Tongue (tissue), 2 donors: ENCODE measurements around the gene KRTAP12-2. TPM values are rescaled to one million over a fixed set of nuclear protein-coding genes. Genes with fewer than 3 reads are reported as not detected.
"Not testable (repeated sequence)": the region's sequence is repeated elsewhere in the genome, so short reads cannot be mapped to it uniquely, and the experiment has no call there.

ENCODE experiments used
- DNase-seq: peaks from one replicate; pipeline ENCODE4 v3.0.0-alpha.2; 2015
- total RNA-seq: library from RNA; depleted of rRNA; stranded (reverse); fragments of >200 nt; gene quantifications from one replicate; pipeline ENCODE4 v1.2.3, GENCODE V29; 2014

The KRTAP12-2 gene
- total RNA-seq, 1 donor from 2014 or later: not detected

DNA sequence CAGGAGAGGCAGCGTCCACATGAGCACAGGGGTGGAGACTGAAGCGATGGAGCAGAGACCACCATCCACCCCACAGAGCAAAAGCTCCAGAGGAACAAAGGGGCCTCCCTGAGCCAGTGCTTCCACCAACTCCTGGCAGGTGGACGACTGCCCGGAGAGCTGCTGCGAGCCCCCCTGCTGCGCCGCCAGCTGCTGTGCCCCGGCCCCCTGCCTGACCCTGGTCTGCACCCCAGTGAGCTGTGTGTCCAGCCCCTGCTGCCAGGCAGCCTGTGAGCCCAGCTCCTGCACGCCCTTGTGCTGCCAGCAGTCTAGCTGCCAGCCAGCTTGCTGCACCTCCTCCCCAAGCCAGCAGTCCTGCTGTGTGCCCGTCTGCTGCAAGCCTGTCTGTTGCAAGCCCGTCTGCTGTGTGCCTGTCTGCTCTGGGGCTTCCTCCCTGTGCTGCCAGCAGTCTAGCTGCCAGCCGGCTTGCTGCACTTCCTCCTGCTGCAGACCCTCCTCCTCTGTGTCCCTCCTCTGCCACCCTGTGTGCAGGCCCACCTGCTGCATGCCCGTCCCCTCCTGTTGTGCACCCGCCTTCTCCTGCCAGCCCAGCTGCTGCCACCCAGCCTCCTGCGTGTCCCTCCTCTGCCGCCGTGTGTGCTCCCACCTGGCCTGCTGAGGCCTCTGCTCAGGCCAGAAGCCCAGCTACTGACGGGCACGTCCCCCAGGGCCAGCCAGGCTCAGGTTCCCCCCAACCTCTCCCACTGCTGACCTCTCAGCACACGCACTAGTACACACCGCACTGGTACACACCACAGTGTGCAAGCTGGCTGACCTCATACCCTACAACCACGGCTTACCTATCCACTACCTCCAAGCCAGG is 35.6 kb upstream of the KRTAP12-2 start:
- no peak for DNase-seq

- DNase-seq: no peak
Measured at GRCh38 chr21:44701541-44701940, 34.8 kb upstream of the KRTAP12-2 start.

DNA sequence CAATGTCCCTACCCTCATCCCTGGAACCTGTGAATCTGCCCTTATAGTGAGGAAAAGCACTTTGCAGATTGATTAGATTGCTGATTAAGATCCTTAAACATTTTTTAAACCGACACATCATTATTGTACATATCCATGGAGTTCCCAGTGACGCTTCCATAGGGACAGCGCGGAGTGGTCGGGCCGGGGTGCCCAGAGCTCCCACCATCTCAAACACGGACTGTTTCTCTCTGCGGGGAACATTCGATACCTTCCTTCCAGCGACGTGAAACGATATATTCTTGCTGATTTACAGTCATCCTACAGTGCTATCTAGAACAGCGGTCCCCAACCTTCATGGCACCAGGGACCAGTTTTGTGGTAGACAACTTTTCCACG is 34.3 kb upstream of the KRTAP12-2 start:
- no peak for DNase-seq

DNA sequence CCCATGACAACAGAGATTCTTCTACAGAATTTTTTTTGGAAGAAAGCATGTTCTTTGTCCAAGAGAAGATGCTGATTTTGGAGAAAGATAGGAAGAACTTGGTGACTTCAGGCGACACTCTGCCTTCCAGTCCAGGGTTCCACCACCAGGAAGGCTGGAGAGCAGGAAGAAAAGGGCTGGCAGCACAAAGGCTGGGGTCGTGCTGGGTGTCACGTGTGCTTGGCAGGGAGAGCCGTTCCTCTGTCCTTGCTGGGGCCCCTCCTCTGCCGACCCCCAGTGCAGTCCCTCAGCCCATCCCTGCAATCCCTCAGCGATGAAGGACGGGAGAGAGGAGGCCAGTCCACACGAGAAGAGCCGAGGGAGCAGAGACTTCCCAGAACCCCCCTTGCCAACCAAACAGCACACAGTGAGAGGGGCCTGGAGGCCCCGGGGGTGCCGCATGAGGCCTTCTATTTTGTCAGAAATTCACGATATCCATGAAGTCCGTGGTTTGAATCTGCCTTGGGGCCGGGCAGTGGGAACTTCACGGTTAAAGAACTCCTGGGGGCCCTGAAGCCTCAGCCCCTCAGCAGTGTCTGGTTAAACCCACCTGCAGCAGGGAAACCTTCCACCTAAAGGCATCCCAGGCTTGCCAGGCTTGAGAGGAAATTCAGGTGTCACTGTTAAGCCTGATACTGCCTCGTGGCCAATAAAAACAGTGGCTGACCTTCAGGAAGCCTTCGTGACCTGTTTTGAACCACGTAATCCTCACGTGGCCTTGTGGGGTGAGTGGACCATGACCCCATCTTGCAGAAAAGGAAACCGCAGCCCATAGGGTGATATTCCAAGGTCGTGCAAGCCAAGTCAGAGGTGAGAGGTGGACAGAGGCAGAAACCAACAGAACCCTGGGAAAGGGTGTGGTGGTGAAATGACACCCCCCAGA is 33.6 kb upstream of the KRTAP12-2 start:
- no peak for DNase-seq

DNA sequence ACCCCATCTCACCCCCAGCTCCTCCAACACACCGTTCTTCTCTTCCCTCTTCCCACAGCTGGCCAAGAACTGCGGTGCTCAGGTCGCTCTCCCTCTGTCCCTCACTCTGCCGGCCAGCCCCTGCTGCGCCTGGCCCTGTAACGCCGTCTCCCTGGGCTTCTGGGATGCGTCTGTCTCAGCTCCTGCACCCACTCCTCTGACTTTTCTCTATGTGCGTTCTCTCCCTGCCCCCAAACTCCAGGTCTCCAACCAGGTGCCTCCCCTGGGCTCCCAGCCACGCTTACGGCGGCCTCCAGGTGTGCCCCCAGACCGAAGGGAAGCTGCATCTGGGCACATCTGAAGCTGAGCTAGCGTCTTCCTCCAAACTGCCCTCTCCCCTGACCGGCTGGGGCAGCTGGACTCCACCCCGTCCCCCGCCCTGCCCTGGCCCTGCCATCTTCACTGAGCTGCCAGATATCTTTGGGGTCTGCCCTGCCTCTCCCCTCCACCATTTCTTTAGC is 32.8 kb upstream of the KRTAP12-2 start:
- no peak for DNase-seq

DNA sequence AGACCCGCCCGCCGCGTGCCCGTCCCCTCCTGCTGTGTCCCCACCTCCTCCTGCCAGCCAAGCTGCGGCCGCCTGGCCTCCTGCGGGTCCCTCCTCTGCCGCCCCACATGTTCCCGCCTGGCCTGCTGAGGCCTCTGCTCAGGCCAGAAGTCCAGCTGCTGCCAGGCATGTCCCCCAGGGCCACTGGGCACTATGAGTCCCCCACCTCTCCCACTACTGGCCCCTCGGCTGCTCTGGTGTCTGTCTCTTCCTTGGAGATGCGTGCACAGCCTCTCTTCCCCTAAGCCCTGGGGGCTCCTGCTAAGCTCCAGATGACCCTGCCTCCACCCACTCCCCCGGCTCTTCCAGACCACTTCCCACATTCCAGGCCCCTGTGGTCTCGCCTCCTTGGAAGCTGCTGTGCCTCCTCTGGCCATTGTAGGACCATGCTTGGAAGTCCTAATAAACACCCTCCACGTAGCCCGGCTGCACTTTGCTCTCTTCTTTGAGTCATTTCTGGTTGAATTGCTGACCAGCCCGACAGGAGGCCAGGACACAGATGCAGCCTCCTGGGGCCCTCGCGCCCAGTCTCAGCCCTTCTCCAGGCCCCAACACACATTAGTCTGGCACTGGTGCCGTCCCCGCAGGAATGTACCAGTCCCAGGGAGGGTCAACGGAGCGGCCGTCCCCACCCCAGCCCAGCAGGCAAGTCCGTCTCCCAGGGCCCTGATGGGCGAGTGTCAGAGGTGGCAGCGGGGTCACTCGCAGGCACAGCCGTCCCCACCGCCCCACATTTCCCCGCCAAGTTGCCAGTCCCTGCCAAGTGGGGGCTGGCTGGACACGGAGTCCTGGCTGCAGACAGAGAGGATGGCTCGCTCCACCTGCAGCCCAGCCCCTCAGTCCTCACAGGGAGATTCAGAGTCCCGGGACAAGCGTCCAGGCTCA is 31.3 kb upstream of the KRTAP12-2 start:
- no peak for DNase-seq

- DNase-seq: not testable (repeated sequence)
Measured at GRCh38 chr21:44697172-44697810, 30.6 kb upstream of the KRTAP12-2 start, which contains the start of gene KRTAP10-12. Gene KRTAP10-12, plus strand, starts transcription at chr21:44697172. Its CDS starts 30 bp downstream, at chr21:44697202.

GRCh38 chr21:44696572-44696971 is 29.8 kb upstream of the KRTAP12-2 start:
- no peak for DNase-seq

DNA sequence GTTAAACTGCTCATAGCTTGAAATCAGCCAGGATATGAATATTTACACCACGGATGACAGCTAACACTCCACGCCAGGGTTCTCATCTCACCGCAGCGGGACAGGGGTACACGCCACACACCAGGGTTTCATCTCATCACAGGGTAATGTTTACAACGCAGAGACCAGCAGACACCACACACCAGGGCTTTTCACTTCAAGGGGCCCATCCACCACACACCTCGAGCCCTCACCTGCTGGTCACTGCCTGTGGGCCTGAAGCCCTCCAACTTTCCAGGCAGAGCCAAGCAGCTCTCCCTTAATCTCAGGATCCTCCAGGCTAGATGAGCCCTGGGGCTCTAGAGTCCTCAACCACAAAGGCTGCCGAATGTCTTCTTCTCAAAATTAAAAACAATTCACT is 28.9 kb upstream of the KRTAP12-2 start:
- DNase-seq: no peak

GRCh38 chr21:44695184-44695583 is 28.5 kb upstream of the KRTAP12-2 start:
- no peak for DNase-seq

DNA sequence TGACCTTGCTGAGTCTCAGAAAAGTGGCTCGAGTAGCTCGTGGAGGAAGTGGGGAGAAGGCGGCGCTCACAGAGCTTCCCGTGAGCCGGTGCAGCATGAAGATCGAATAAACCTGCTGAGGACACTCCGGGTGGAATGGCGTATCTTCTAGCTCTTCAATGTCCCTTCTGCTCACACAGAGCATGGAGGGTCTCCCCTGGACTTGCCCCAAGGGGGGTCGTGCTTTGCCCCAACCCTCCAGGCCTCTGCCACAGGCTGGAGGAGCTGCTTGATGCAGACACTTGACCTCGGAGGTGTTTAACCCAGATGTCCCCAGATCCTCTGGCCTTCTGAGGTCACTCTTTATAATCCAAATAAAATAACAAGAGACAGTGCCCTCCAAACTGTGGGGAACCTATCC is 28.0 kb upstream of the KRTAP12-2 start:
- no peak for DNase-seq

GRCh38 chr21:44692798-44693512 is 26.2 kb upstream of the KRTAP12-2 start:
- no peak for DNase-seq

- DNase-seq: no peak
Measured at GRCh38 chr21:44691686-44692085, 25.0 kb upstream of the KRTAP12-2 start.

DNA sequence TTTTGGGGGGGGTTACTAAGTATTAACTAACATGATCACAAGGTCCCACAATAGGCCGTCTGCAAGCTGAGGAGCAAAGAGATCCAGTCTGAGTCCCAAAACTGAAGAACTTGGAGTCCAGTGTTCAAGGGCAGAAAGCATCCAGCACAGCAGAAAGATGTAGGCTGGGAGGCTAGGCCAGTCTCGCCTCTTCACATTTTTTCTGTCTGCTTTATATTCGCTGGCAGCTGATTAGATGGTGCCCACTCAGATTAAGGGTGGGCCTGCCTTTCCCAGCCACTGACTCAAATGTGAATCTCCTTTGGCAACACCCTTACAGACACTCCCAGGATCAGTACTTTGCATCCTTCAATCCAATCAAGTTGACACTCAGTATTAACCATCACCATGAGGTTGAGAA is 23.0 kb upstream of the KRTAP12-2 start:
- not testable (repeated sequence) for DNase-seq

- DNase-seq: peak; percentile 59
Measured at GRCh38 chr21:44687671-44688070, 20.9 kb upstream of the KRTAP12-2 start.

DNA sequence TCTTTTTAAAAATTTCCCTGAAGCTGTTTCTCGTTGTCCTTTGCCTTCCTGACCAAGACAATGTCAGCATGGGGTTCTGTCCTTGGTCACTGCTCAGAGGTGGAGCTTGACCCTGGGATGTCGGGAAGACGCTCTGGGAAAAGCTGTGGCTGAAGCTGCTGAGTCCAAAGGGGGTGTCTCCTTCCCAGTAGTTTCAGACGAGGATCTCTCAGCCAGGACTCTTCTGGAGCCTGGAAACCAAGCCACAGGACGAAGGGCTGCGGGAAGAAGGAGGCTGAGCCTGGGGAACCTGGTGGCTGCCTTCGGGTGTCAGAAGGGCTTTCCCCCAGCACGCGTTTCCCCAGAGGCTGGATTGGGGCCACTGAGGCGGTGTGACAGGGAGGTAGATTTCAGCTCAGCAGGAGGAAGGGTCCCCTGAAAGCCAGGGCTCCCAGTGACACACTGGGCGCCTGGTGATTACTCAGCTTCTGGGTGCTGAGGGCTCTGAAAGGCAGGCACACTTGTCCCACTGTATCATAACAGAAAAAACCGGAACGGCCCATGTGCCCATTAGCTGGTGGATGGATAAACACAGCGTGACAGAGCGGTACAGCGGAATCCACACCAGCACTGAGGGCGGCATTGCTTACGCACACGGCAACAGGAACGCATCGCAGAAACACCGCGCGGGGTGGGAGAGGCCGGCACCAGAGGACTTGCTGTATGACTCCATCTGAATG is 20.3 kb upstream of the KRTAP12-2 start:
- DNase-seq: peak; percentile 16

DNA sequence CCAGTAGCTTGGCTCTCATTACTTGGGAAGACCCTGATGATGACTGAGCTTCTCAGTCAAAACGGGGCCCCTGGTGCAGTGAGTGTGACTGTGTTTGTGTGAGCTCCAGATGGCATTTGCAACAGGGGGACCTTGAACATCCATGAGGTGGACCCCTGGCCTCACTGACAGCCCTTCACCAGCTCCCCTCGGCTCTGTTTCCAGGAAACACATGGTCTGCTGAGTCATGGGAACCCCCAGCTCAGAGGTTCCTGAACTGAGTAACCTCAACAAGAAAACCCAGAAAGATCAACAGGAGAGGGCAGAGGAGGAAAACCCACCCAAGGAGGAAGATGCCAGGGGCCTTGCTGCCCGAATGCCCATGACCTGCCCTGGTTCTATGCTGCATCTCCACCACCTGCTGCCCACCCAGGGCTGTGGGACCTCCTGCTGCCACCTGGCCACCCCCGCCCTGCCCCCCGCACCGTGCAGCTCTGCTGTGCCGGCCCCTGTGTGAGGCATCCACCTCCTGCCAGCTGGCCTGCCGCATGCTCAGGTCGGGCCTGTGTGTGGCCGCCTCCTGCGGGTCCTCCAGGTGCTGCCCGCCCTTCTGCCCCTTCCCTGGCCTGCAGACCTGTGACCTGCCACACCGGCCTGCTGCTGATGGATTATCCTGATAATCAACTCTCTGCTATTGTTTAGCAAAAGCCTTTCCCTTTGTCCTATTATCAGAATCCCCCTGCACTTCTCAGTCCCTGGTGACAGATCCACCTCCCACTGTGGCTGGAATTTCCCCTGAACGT is 19.5 kb upstream of the KRTAP12-2 start:
- no peak for DNase-seq

- DNase-seq: not testable (repeated sequence)
Measured at GRCh38 chr21:44685050-44685449, 18.3 kb upstream of the KRTAP12-2 start.

DNA sequence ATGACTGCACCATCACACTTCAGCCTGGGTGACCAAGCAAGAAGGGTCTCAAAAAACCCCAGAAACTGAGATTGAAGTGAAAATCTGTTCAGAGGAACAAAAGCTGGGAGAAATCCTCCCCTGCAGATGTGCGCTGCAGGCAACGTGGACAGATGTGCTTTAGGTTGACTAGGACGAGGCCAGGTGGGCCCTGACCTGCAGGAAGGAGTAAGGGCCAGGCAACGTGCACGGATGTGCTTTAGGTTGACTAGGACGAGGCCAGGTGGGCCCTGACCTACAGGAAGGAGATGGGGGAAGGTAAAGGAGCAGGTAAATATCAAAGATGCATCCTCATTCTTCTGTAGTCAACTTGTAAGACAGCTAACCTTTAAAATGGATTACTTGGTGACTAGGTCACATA is 17.8 kb upstream of the KRTAP12-2 start:
- DNase-seq: no peak
